ENCODE measurements around the gene HOXC9.
"Not testable (repeated sequence)": the region's sequence is repeated elsewhere in the genome, so short reads cannot be mapped to it uniquely, and the experiment has no call there.

The HOXC9 gene

DNA sequence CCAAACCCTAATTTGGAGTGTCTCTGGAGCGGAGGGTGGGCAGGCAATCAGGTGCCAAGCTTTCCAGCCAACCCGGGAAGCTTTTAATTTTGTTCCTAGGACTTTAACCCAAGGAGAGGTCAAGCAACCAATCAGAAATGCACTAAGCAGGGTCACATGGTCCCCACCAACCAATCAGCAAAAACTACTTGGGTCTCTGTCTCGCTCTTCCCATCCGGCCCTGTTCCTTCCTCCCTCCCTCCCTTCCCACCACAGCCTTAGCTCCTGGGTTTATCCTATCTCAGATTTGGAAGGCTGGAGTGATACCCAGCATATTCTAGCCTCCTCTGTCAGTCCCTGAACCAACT is 40.2 kb downstream of the HOXC9 start:
- no peak for DNase-seq (ENCODE audit: low spot score)

DNA sequence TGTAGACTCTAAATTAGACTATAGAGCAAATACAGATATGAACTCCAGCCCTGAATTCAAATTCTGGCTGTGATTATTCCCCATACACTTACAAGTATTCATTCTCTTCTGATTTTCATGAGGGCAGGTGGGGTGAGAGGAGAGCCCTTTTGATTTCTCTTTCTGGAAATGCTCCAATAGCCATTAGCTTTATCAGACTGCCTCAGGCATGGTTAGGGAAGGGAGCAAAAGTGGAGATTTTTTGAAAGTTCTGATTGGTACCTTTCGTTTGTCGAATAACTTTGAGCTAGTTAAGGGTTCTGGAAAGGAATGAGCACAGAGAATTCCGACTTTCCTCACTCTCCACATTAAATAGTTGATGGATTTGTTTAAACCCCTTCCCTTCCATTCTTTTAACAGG is 40.7 kb downstream of the HOXC9 start:
- no peak for DNase-seq (ENCODE audit: low spot score)

DNA sequence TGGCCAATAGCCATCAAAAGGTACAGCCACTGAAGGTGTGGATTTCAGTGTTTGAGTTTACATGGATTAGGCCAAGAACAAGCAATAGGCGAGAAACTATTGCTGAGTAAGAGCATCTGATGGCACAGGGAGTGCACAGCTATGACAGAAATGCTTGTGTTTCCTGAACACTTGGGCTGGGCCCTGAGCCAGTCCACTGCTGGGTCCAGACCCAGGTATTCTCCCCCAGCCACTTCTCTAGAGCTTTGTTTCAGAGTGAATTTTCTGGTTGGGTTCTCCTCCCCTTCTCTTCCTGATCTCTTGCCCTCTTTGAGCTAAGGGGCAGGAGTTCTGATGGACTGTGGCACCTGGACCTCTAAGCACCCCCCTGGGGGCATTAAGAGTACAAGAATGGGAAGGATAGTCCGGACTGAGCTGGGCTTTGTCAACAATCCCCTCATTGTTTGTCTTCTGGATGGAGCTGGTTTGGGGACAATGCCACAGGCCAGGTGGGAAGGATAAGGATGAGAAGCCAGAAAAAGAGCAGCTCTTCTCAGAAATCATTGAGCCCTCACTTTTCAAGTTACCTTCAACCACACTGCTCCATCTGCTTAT is 41.2 kb downstream of the HOXC9 start:
- no peak for DNase-seq (ENCODE audit: low spot score)

DNA sequence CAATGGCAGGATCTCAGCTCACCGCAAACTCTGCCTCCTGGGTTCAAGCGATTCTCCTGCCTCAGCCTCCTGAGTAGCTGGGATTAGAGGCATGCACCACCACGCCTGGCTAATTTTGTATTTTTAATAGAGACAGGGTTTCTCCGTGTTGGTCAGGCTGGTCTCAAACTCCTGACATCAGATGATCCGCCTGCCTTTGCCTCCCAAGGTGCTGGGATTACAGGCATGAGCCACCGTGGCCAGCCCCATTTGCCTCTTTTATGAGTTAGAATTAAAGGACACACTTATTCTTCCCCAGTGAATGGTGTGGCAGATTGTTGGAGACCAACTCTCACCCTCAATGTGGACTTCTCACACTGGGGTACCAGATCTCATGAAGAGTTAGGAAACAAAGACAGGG is 42.1 kb downstream of the HOXC9 start:
- not testable (repeated sequence) for DNase-seq (ENCODE audit: low spot score)

GRCh38 chr12:54042970-54043853 is 43.3 kb downstream of the HOXC9 start:
- DNase-seq (ENCODE audit: low spot score), result no peak

DNA sequence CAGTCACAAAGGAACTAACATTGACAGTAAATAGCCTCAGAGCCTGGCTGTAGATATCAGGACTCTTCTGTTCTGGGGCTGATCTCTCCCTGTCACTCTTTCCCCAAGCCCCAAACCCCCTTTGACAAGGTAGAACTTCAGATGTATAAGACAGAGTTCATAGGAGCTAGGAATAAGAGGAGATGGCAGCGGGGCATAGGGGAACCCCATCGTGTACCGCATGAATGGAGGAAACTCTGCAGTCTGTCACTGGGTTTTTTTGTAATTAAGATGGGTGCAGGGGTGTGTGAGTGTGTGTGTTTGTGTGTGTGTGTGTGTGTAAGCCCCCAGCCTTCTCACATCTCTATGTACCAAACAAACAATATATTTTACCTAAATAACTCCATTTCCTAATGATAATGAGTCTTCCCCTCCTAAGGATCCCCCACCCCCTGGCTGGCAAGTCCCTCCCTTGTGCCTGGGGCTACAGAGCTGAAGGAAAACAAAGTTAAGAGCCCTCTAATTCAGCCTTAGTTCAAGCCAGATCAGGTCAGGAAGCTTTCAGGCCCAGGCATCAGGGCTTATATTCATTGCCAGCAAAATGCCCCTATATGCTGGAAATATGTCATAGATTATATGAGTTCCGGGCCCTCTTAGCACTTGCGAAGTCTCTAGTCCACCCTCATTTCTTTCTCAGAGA is 44.6 kb downstream of the HOXC9 start:
- DNase-seq (ENCODE audit: low spot score), result no peak

DNA sequence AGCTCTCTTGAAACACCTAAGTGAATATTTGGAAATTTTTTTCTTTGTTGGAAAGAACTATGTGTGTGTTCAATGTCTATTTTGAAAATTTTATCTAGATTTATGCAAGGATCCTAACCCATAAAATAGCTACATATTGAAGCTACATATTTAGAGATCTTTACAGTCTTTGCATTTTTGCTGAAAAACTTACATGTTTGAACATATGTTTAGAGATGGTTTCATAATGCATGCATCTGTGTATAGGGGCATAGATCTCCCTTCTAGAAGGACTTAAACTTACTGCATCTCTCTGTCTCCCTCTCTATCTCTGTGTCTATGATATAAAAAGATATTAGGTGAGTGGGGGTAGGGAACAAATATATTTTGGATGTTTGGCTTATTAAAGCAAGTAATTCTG is 45.4 kb downstream of the HOXC9 start:
- no peak for DNase-seq (ENCODE audit: low spot score)

DNA sequence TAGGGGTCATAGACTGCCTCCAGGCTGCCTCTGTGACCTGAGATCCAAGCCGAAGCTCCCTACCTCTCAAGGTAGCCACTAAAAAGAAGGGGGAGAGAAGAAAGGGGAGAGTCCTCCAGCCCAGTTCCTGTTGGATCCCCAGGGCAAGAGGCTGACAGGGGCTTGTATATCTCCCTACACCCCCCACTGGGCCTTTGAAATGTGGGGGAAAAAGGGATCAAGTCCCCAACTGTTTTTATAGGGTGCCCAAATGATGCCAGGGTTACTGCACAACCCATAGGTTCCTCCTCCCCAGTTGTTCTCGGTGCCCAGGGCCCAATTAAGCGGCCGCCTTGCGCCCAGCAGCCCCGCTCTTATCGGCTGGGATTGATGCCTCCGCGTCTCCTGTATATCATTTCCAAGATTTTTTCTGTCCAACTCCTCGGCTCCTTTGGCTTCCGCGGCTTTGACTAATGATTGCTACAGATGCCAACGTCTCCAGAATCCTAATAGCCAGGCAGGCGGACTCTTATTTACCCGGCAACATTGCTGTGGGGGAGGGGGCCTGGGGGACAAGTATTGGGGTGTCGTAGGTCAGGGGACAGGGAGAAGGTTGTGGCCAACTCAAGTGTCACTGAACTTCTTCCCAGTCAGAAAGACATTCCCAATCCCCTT is 46.0 kb downstream of the HOXC9 start:
- DNase-seq (ENCODE audit: low spot score), result no peak

DNA sequence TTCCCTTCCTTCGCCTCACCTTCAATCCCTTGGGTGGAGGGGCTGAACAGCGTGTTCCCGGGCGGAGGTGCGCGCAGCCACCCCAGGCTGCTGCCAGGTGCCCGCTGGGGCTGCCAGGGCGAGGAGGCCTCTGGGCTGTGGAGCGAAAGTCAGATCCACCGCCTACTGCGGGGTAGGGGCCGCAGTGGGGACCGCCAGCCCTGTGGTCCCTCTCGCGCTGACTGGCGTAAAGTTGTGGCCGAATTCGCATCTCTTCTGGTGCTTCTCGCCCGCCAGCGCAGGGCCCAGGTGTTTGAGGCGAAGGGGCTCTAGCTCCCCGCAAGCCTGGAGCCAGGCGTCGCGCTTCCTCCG is 46.8 kb downstream of the HOXC9 start:
- DNase-seq (ENCODE audit: low spot score), result no peak

GRCh38 chr12:54047160-54047963 is 47.4 kb downstream of the HOXC9 start:
- no peak for DNase-seq (ENCODE audit: low spot score)

GRCh38 chr12:54047964-54048303 is 48.0 kb downstream of the HOXC9 start:
- DNase-seq (ENCODE audit: low spot score), result no peak

DNA sequence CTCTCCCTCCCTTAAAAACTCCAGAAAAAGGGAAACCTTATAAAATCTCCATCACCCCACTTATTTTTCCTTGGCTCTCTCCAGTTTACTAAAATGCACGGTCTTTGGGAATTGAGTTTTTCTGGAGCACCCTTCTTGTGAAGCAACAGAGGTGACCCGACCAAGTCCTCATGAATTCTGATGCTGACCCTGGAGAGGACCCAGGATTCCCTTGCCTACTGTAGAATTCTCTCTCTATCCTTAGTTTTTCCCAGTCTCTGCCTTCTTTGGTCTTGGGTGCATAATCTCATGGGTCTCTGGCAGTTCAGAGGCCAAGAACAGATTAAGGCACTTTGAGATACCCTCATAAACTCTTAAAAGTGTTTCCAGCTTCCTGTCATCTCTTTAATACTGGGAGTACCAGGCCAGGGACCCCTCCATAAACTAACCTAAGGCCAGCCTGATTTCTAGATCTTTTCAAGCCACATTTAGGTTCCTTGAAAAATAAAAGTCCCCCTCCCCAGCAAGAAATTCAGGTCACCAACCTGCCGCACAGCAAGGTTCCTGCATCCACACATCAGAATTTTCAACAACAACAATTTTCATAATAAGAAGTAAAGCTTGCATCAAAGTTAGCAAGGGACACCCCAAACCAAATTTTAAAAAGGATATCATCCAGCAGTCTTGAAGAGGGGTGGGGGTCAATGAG is 48.6 kb downstream of the HOXC9 start:
- no peak for DNase-seq (ENCODE audit: low spot score)

GRCh38 chr12:54049108-54049507 is 49.1 kb downstream of the HOXC9 start:
- DNase-seq (ENCODE audit: low spot score), result no peak

DNA sequence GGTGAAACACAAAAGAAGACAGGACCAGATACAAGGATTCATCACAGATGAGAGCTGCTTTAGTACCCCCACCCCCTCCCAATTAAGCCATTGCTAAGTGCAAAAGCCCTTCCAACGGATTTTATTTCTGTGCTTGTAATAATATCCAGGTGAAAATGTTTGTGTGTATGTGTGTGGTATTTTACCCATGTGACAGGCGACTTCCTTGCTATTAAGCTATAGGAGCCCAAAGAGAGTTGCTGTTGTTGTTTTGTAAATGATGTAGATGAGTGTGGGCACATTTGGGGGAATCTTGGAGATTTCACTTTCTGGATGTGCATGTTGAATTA is 50.5 kb downstream of the HOXC9 start:
- DNase-seq (ENCODE audit: low spot score), result no peak

GRCh38 chr12:54051026-54051842 is 51.3 kb downstream of the HOXC9 start:
- no peak for DNase-seq (ENCODE audit: low spot score)

DNA sequence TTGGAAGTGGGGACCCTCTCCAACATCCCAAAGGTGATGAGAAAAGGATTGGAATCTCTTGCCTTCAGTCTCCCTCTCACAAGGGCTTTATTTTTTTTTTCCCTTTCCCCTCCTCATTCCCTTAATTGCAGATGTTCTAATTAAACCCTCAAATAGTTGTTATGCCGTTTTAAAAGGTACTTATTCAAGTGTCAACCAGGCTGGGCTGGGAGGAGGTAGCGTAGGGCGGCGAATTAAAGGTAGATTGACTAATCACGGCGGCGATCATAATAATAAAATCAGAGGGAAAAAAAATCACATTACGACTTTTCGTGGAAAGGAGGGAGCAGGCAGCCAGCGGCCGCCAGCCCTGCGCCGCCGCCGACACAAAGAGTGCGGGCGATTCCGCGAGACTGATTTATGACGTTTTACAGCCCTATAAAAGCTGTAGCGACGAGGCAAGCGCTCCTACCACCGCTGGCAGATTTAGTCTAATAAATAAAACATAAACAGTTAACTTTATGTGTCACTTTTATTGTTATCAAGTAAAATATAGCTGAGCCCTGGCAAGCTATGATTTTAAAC is 52.0 kb downstream of the HOXC9 start:
- no peak for DNase-seq (ENCODE audit: low spot score)

GRCh38 chr12:54052438-54053002 is 52.6 kb downstream of the HOXC9 start:
- DNase-seq (ENCODE audit: low spot score), result no peak
